Ishikawa (cell line): ENCODE measurements around the gene TOPAZ1.

Source experiments
- CEBPB ChIP-seq: IDR thresholded peaks from 2 replicates; pipeline ENCODE4 v1.6.1; 2012
- CREB1 ChIP-seq: IDR thresholded peaks from 2 replicates; pipeline ENCODE4 v1.6.1; 2012; ENCODE audit warnings: low read depth
- EGR1 ChIP-seq: IDR thresholded peaks from 2 replicates; pipeline ENCODE4 v1.6.1; 2012
- EP300 ChIP-seq: IDR thresholded peaks from 2 replicates; pipeline ENCODE4 v1.6.1; 2012; ENCODE audit warnings: borderline replicate concordance
- FOXM1 ChIP-seq: IDR thresholded peaks from 2 replicates; pipeline ENCODE4 v1.6.1; 2012; ENCODE audit warnings: low read depth, borderline replicate concordance
- NFIC ChIP-seq: IDR thresholded peaks from 2 replicates; pipeline ENCODE4 v1.6.1; 2012
- RAD21 ChIP-seq: IDR thresholded peaks from 2 replicates; pipeline ENCODE4 v1.6.1; 2012; ENCODE audit warnings: low read depth
- TAF1 ChIP-seq: IDR thresholded peaks from 2 replicates; pipeline ENCODE4 v1.6.1; 2012; ENCODE audit warnings: low read depth, mild to moderate bottlenecking
- TCF12 ChIP-seq: IDR thresholded peaks from 2 replicates; pipeline ENCODE4 v1.6.1; 2012; ENCODE audit warnings: low read depth
- TEAD4 ChIP-seq: IDR thresholded peaks from 2 replicates; pipeline ENCODE4 v1.6.1; 2012
- USF1 ChIP-seq: IDR thresholded peaks from 2 replicates; pipeline ENCODE4 v1.6.1; 2012
- YY1 ChIP-seq: IDR thresholded peaks from 2 replicates; pipeline ENCODE4 v1.6.1; 2012; ENCODE audit warnings: low read depth
- ZBTB7A ChIP-seq: IDR thresholded peaks from 2 replicates; pipeline ENCODE4 v1.6.1; 2012; ENCODE audit warnings: low read depth
- TF ChIP-seq, protein P1 (sequence below): IDR thresholded peaks from 2 replicates; pipeline ENCODE4 v1.6.1; 2012; ENCODE audit warnings: low read depth, mild to moderate bottlenecking
- TF ChIP-seq, protein P2 (sequence below): IDR thresholded peaks from 2 replicates; pipeline ENCODE4 v1.6.1; 2012

Gene TOPAZ1

DNA sequence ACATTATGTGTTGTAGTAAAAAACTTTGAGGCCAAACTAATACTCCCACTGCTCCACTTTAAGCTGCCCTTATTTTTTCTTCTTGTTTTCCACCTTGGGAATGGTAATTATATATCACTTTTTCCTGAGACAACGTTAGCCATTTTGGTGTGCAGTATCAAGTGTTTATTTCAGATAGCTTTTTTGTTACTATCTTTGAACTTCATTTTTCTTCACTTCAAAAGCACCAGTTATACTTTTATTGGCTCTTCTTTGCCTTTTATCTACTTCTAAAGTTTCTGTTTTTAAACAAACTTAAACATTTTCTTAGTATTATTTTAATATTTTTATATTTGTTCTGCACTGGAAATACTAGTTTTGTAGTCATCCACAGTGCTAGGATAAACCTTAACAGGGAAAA, 6.5 kb downstream of the TOPAZ1 start:
- no peak for TF ChIP-seq YY1
- TF ChIP-seq, protein P1, sequence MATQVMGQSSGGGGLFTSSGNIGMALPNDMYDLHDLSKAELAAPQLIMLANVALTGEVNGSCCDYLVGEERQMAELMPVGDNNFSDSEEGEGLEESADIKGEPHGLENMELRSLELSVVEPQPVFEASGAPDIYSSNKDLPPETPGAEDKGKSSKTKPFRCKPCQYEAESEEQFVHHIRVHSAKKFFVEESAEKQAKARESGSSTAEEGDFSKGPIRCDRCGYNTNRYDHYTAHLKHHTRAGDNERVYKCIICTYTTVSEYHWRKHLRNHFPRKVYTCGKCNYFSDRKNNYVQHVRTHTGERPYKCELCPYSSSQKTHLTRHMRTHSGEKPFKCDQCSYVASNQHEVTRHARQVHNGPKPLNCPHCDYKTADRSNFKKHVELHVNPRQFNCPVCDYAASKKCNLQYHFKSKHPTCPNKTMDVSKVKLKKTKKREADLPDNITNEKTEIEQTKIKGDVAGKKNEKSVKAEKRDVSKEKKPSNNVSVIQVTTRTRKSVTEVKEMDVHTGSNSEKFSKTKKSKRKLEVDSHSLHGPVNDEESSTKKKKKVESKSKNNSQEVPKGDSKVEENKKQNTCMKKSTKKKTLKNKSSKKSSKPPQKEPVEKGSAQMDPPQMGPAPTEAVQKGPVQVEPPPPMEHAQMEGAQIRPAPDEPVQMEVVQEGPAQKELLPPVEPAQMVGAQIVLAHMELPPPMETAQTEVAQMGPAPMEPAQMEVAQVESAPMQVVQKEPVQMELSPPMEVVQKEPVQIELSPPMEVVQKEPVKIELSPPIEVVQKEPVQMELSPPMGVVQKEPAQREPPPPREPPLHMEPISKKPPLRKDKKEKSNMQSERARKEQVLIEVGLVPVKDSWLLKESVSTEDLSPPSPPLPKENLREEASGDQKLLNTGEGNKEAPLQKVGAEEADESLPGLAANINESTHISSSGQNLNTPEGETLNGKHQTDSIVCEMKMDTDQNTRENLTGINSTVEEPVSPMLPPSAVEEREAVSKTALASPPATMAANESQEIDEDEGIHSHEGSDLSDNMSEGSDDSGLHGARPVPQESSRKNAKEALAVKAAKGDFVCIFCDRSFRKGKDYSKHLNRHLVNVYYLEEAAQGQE: no peak
- TF ChIP-seq EP300: no peak
- TF ChIP-seq FOXM1: no peak
- TF ChIP-seq, protein P2, sequence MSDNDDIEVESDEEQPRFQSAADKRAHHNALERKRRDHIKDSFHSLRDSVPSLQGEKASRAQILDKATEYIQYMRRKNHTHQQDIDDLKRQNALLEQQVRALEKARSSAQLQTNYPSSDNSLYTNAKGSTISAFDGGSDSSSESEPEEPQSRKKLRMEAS: no peak
- TF ChIP-seq TCF12: no peak
- no peak for TF ChIP-seq RAD21
- TF ChIP-seq EGR1: no peak
- no peak for TF ChIP-seq ZBTB7A
- no peak for TF ChIP-seq CEBPB
- TF ChIP-seq USF1: no peak
- no peak for TF ChIP-seq NFIC
- TF ChIP-seq TAF1: no peak
- no peak for TF ChIP-seq CREB1
- TF ChIP-seq TEAD4: no peak

DNA sequence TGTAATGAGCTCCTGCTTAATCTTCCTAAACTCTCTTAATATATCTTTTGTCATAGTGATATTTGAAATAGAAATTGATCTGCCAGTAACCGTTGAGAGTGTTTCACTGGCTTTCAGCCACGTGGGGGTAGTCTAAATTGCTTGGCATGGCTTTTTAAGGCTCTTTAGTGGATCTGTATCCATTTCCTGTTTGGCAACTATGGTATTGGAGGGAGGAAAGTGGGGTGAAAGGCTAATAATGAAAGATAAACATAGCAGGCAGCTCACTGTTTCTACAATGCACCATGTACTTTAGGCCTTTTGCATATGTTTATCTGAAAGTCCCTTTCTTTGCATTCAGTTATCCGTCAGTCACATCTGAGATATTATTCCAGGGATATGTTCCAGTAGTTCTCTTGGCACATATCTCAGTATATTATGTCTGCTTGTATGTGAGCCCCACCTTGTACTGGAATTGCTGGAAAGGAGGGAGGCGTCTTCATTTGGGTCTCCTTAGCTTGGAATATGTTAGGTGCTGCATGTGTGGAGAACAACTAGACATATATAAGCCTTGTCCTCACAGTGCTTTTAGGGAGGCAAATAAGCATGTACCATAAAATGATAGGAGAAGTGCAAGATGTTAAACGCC, 10.8 kb downstream of the TOPAZ1 start:
- TF ChIP-seq USF1 (no peak), EGR1 (no peak), TEAD4 (no peak), CREB1 (no peak), YY1 (no peak), TCF12 (no peak), TAF1 (no peak), EP300 (no peak), RAD21 (no peak), CEBPB (no peak), NFIC (no peak), ZBTB7A (no peak), FOXM1 (no peak)
- TF ChIP-seq, protein P1: no peak
- TF ChIP-seq, protein P2: no peak

- TF ChIP-seq, protein P2: no peak
- TF ChIP-seq YY1 (no peak), RAD21 (no peak), CREB1 (no peak)
These were observed 17.7 kb downstream of the TOPAZ1 start for GRCh38 chr3:44259404-44259803.

DNA sequence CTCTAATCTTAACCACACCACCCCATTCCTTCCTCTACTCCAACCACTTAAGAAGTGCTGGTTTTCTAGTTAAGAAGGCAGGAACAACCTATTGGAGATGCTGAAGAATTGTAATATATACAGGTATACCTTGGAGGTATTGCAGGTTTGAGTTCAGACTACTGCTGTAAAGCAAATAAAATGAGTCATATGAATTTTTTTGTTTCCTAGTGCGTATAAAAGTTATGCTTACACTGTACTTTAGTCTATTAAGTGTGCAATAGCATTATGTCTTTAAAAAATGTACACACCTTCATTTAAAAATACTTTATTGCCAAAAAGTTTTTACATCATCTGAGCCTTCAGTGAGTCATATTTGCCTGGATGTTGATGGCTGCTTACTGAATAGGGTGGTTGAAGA, 22.5 kb downstream of the TOPAZ1 start:
- no peak for TF ChIP-seq ZBTB7A

GRCh38 chr3:44265815-44266214, 24.1 kb downstream of the TOPAZ1 start:
- TF ChIP-seq USF1 (no peak), EGR1 (no peak), TCF12 (no peak), ZBTB7A (no peak), YY1 (no peak), CEBPB (no peak), EP300 (no peak), RAD21 (no peak)
- TF ChIP-seq, protein P1: no peak
- TF ChIP-seq, protein P2: no peak
